CD4-positive, alpha-beta T cell (primary cell): ENCODE measurements around the gene SLC47A2. TPM values are rescaled to one million over a fixed set of nuclear protein-coding genes. Genes with fewer than 3 reads are reported as not detected.
A peak's percentile ranks its signal among the peaks of the same experiment; 100 is the strongest.

ENCODE experiments used
- ATAC-seq: fragments of 200-7000 bp; cut with Tn5 transposase; one replicate; pipeline ENCODE4 v1.10.0; 2022; ENCODE audit warnings: mild to moderate bottlenecking; ENCODE audit not compliant: poor library complexity
- CTCF ChIA-PET: fragments of 350-600 bp; sonication (Branson Sonifier 250); formaldehyde crosslinking; loops from one replicate; lab custom pipeline; 2021; ENCODE audit warnings: antibody characterized with exemption, inconsistent platforms; lab: Charles Lee
- POLR2A ChIA-PET: fragments of 350-600 bp; sonication (Branson Sonifier 250); formaldehyde crosslinking; loops from one replicate; lab custom pipeline; 2021; ENCODE audit warnings: antibody characterized with exemption, inconsistent platforms; lab: Charles Lee
- DNase-seq, 14 experiments: peaks; one replicate each; pipeline ENCODE4 v3.0.0-alpha.2; 2013 to 2020; ENCODE audit warnings: mixed read lengths in 2 of 14
- H3K27ac ChIP-seq, 2 donors: one replicate each; pipeline versions ENCODE4 v1.5.1 to v1.7.0; 2013; ENCODE audit warnings: low read length in 2 of 2, low read depth in 1 of 2, mild to moderate bottlenecking in 1 of 2
- H3K27me3 ChIP-seq, 2 experiments: 1 replicate in 1 of 2; 2 replicates in 1 of 2; pipeline versions ENCODE4 v1.6.1 to v1.7.0; 2013; ENCODE audit warnings: low read length in 2 of 2, control low read depth in 1 of 2, mild to moderate bottlenecking in 1 of 2, moderate library complexity in 1 of 2; ENCODE audit not compliant: insufficient read depth in 2 of 2, control insufficient read depth in 1 of 2
- H3K36me3 ChIP-seq: one replicate; pipeline ENCODE4 v1.6.1; 2013; ENCODE audit warnings: low read length, control low read depth; ENCODE audit not compliant: insufficient read depth
- H3K4me1 ChIP-seq: one replicate; pipeline ENCODE4 v1.6.1; 2013; ENCODE audit warnings: low read length, control low read depth; ENCODE audit not compliant: insufficient read depth
- H3K4me3 ChIP-seq: one replicate; pipeline ENCODE4 v1.5.1; 2013; ENCODE audit warnings: mild to moderate bottlenecking, low read length, moderate library complexity
- H3K9me3 ChIP-seq, 2 experiments: 1 replicate in 1 of 2; 2 replicates in 1 of 2; pipeline versions ENCODE4 v1.6.1 to v1.7.0; 2013; ENCODE audit warnings: low read length in 2 of 2, mild to moderate bottlenecking in 2 of 2, control low read depth in 1 of 2, moderate library complexity in 1 of 2; ENCODE audit not compliant: control insufficient read depth in 1 of 2, insufficient read depth in 1 of 2
- H3K27ac Mint-ChIP-seq: one replicate; pipeline ENCODE4 v1.8.0; 2020; ENCODE audit warnings: mixed read lengths
- H3K27me3 Mint-ChIP-seq: one replicate; pipeline ENCODE4 v1.8.0; 2021; ENCODE audit warnings: mixed read lengths
- H3K36me3 Mint-ChIP-seq: one replicate; pipeline ENCODE4 v1.8.0; 2021; ENCODE audit warnings: low read depth, mixed read lengths
- H3K4me1 Mint-ChIP-seq: one replicate; pipeline ENCODE4 v1.8.0; 2021; ENCODE audit warnings: low read depth, mixed read lengths
- H3K4me3 Mint-ChIP-seq: one replicate; pipeline ENCODE4 v1.8.0; 2020; ENCODE audit warnings: mild to moderate bottlenecking, mixed read lengths
- H3K9me3 Mint-ChIP-seq: one replicate; pipeline ENCODE4 v1.8.0; 2020; ENCODE audit warnings: mixed read lengths
- intact Hi-C, 2 experiments: fragments of 100-400 bp; cut with DNase I in 1 of 2; cut with micrococcal nuclease in 1 of 2; formaldehyde crosslinking; loops; one replicate each; pipeline versions ENCODE4 v1.15.1 to v1.9.0; 2023 to 2025; cut with DNase I, micrococcal nuclease
- total RNA-seq, 174 experiments: library from RNA in 2 of 174; stranded (reverse) in 2 of 174; gene quantifications; one replicate each; pipeline ENCODE4 v1.2.3 and lab custom pipeline; 2021 to 2026
- TF ChIP-seq, protein P1 (sequence below): fragments of 200-600 bp; IDR thresholded peaks from one replicate; pipeline ENCODE4 v1.8.0; 2022; ENCODE audit warnings: antibody characterized with exemption, mild to moderate bottlenecking

Gene SLC47A2
- total RNA-seq, 2 experiments from 2014 or later = not detected

DNA sequence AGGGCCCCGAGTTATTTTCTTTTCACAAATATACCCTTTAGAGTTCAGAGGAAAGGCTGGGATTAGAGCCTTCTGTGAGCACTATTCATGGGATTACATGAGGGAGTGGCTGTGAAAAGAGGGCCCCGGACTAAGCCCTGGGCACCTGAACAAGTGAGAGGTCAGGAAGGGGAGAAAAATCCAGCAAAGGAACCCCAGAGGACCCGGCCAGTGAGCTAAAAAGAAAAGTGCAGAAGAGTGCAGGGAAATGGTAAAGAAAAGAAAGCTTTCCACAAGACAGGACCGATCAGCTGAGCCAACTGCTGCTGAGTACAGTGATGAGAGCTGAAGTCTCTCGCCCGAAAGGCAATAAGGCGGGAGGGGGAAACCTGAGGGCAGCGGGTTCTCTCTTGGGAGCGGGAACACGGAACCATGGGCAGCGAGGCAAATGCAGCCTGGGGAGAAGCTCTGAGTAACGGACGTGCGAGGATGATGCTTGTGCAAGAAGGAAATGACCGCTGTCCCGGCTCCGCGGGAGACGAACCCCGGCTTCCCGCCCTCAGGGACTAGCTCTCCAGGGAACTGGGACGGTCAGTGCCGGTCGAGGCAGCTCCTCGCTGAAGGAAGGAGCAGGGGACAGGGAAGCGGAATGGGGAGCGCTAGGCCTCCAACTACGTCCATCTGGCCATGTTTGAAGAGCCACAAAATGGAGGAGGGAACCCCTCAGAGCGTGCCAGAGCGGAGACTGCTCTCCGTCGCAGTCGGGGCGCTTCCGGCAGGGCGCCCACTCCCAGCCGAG is 68.5 kb downstream of the SLC47A2 start:
- Mint-ChIP-seq H3K4me1 (peaks cover 42% of the 10 kb centered on the region), H3K4me3 (peak overlapping the region; percentile 95), H3K36me3 (peaks cover 14% of the 10 kb centered on the region), H3K27ac (peak overlapping the region; percentile 88), H3K9me3 (no peaks in the 10 kb centered on the region), H3K27me3 (no peaks in the 10 kb centered on the region)
- H3K9me3 ChIP-seq = no peaks in the 10 kb centered on the region
- no peaks in the 10 kb centered on the region for H3K36me3 ChIP-seq
- DNase-seq (peak in 11 of 14 experiments; percentile 3 to 71 (median 24)), ATAC-seq (peak; percentile 53)
- no peaks in the 10 kb centered on the region for H3K27me3 ChIP-seq
- intact Hi-C loops = loop anchor here (5.0 kb wide), 5 partner anchors 114 to 286 kb away; partner anchors contain the start of genes B9D1 (in 1 of the 2) and MAPK7 (in 1 of the 2)
- H3K4me3 ChIP-seq = peak overlapping the region; percentile 85
- TF ChIP-seq, protein P1, sequence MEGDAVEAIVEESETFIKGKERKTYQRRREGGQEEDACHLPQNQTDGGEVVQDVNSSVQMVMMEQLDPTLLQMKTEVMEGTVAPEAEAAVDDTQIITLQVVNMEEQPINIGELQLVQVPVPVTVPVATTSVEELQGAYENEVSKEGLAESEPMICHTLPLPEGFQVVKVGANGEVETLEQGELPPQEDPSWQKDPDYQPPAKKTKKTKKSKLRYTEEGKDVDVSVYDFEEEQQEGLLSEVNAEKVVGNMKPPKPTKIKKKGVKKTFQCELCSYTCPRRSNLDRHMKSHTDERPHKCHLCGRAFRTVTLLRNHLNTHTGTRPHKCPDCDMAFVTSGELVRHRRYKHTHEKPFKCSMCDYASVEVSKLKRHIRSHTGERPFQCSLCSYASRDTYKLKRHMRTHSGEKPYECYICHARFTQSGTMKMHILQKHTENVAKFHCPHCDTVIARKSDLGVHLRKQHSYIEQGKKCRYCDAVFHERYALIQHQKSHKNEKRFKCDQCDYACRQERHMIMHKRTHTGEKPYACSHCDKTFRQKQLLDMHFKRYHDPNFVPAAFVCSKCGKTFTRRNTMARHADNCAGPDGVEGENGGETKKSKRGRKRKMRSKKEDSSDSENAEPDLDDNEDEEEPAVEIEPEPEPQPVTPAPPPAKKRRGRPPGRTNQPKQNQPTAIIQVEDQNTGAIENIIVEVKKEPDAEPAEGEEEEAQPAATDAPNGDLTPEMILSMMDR = no peak
- CTCF ChIA-PET = interaction anchor here (0.9 to 2.8 kb wide), 4 partner anchors 9 to 285 kb away, joined by 3 to 8 read pairs (median 6); partner anchors contain the start of gene B9D1
- POLR2A ChIA-PET = interaction anchor here (0.9 to 3.2 kb wide), 19 partner anchors 8 to 1395 kb away, joined by 3 to 19 read pairs (median 5); partner anchors contain the start of genes AKAP10, B9D1, MAPK7 and USP22
- H3K27ac ChIP-seq = peak overlapping the region; percentile 45 to 61
- peaks cover 23% of the 10 kb centered on the region for H3K4me1 ChIP-seq

DNA sequence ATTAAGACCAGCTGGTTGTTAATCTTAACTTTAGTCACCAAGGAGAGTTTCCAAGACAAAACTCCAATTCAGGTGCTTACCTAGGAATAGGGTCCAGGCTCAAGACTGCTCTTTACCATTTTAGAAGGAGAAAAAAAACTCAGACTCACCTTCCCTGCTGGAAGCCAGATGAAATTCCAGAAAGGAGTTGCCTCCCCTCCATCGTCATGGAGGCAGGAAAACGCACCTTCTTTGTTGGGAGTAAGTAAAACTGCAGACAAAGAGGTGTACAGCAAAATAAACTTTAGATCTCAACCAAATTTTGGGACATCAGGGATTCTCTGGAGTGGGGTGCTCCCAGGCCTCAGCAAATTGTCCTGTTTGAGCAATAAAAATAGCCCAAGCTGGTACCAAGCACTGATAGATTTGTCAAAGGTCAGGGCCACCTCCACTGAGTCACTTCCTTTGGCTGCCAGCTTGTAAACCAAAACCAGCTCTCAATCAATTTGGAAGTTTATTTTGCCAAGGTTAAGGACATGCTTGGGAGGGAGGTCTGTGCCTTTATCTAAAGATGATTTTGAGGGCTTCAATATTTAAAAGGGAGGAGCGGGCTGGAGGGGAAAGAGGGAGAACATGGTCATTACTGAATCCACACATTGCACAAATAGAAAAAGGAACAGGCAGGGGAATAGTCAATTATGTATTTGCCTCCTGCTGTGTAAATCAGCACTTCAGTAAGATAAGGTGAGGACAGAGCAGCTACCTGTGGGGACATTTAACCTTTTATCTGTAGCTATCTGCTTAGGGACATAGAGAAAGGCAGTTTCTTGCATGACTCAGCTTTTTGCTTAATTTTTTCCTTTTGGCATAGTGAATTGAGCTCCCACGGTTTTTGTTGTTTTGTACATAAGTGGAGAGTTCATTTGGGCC is 69.3 kb downstream of the SLC47A2 start:
- peaks cover 5% of the 10 kb centered on the region for H3K36me3 Mint-ChIP-seq
- no peak for ATAC-seq
- peak in 1 of 14 experiments; percentile 12 for DNase-seq
- CTCF ChIA-PET = interaction anchor here (0.8 to 2.8 kb wide), 3 partner anchors 9 to 284 kb away, joined by 3 to 8 read pairs (median 4); partner anchors contain the start of gene B9D1
- Histone ChIP-seq H3K9me3 (no peaks in the 10 kb centered on the region), H3K27ac (peak overlapping the region in 1 of 2 donors; percentile 61), H3K4me3 (no peak overlapping the region), H3K36me3 (no peaks in the 10 kb centered on the region), H3K4me1 (peaks cover 23% of the 10 kb centered on the region), H3K27me3 (no peaks in the 10 kb centered on the region)
- H3K27me3 Mint-ChIP-seq = no peaks in the 10 kb centered on the region
- H3K9me3 Mint-ChIP-seq = no peaks in the 10 kb centered on the region
- intact Hi-C loops = loop anchor here (5.0 kb wide), 5 partner anchors 115 to 285 kb away; partner anchors contain the start of genes B9D1 (in 1 of the 2) and MAPK7 (in 1 of the 2)
- POLR2A ChIA-PET = interaction anchor here (1.1 to 3.2 kb wide), 9 partner anchors 9 to 331 kb away, joined by 3 to 19 read pairs (median 13); partner anchors contain the start of genes AKAP10 and MAPK7
- peak overlapping the region; percentile 88 for H3K27ac Mint-ChIP-seq
- peak overlapping the region; percentile 95 for H3K4me3 Mint-ChIP-seq
- peaks cover 39% of the 10 kb centered on the region for H3K4me1 Mint-ChIP-seq
- TF ChIP-seq, protein P1 = no peak

DNA sequence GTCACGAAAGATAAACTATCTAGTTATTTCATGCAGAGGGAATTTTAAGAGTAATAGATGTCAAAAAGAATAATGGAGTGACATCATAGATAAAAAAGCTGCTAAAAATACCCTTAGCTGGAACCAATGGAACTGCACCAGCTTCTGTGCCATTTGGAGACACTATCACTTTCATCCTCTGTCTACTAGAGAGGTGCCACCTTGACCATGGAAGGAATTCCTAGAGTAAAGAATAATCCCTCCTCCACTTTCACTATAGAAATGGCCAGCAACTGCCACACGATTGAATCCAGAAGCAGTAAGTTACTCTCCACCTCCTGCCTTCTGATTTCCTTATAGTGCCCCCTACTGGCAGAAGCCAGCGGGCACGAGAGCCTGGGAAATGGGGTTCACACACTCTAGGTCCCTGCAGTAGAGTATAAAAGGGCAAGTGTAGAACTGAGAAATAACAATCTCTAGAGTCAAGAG is 70.6 kb downstream of the SLC47A2 start:
- no peaks in the 10 kb centered on the region for H3K27me3 ChIP-seq
- TF ChIP-seq, protein P1 = peak; percentile 50
- POLR2A ChIA-PET = no interaction called here
- intact Hi-C loops = loop anchor here (5.0 kb wide), 5 partner anchors 117 to 283 kb away; partner anchors contain the start of genes B9D1 (in 1 of the 2) and MAPK7 (in 1 of the 2)
- H3K36me3 Mint-ChIP-seq = no peaks in the 10 kb centered on the region
- CTCF ChIA-PET = interaction anchor here (0.8 kb wide), 1 partner anchor 132 kb away, joined by 3 read pairs; no protein-coding TSS in a partner anchor
- no peak overlapping the region for H3K27ac ChIP-seq
- H3K27me3 Mint-ChIP-seq = no peaks in the 10 kb centered on the region
- H3K27ac Mint-ChIP-seq = no peak overlapping the region
- no peak for ATAC-seq
- no peaks in the 10 kb centered on the region for H3K9me3 ChIP-seq
- peak overlapping the region; percentile 79 for H3K4me3 Mint-ChIP-seq
- H3K4me1 ChIP-seq = peaks cover 23% of the 10 kb centered on the region
- no peak overlapping the region for H3K4me3 ChIP-seq
- DNase-seq = peak in 13 of 14 experiments; percentile 8 to 69 (median 35)
- H3K4me1 Mint-ChIP-seq = peaks cover 27% of the 10 kb centered on the region
- H3K9me3 Mint-ChIP-seq = no peaks in the 10 kb centered on the region
- H3K36me3 ChIP-seq = no peaks in the 10 kb centered on the region
